Measurements from ENCODE around the gene MAP4K4. TPM values are rescaled to one million over a fixed set of nuclear protein-coding genes. Genes with fewer than 3 reads are reported as not detected.

Gene MAP4K4
- 211 and 232 TPM in 2 replicates for total RNA-seq

DNA sequence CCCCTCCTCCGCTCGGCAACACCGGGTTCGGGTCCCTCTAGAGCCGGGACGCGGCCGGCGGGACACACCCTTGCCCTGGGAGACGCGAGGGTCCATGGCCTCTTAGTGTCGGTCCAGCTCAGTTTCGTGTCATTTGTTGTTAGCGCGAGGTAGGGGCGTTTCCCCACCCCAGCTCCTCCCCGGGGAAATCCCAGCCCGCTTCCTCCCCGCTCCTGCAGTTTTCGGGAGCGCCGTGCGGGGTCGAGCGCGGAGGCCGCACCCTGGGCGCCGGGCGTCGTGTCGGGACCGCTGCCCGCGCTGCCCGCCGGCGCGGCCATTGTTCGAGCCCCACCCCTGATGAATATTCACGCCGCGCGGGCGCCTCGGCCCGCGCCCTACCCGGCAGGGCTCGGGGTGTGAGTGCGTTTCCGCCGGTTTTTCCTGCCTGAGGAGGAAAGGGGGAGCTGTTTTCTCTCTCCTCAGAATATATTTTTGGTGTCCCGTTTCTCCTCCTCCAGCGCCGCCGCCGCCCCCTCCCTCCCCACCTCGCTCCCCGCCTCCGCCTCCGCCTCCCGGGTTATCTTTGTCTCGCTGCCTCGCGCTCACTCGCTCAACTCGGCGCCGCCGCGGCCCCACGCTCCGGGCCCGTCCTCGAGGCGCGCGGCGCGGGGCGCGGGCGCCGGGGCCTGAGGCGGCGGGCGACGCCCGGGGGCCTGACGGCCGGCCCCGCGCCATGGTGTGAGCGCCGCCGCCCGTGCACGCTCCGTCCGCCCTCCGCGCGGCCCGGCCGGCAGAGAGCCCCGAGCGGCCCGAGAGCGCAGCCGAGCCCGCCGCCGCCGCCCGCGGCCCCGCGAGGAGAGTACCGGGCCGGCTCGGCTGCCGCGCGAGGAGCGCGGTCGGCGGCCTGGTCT is at the start of gene MAP4K4:
MAP4K4 (plus strand) TSS at position 584 of the 890 bp plus-strand sequence. CDS start 374 bp downstream, outside the sequence.
- ATAC-seq (ENCODE audit: low read depth) (peak; percentile 71), DNase-seq (peak; percentile 71)
- TF ChIP-seq, protein P1, sequence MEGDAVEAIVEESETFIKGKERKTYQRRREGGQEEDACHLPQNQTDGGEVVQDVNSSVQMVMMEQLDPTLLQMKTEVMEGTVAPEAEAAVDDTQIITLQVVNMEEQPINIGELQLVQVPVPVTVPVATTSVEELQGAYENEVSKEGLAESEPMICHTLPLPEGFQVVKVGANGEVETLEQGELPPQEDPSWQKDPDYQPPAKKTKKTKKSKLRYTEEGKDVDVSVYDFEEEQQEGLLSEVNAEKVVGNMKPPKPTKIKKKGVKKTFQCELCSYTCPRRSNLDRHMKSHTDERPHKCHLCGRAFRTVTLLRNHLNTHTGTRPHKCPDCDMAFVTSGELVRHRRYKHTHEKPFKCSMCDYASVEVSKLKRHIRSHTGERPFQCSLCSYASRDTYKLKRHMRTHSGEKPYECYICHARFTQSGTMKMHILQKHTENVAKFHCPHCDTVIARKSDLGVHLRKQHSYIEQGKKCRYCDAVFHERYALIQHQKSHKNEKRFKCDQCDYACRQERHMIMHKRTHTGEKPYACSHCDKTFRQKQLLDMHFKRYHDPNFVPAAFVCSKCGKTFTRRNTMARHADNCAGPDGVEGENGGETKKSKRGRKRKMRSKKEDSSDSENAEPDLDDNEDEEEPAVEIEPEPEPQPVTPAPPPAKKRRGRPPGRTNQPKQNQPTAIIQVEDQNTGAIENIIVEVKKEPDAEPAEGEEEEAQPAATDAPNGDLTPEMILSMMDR (IDR thresholded peaks at IDR 0.05), result no peak
- peaks cover 3% of the 10 kb centered on the region for H3K9me3 Mint-ChIP-seq
- peak within 1 kb of the TSS; percentile 91 for H3K27ac Mint-ChIP-seq
- intact Hi-C loops (cut with micrococcal nuclease), result loop anchor here (1.0 to 5.0 kb wide), 12 partner anchors 13 to 390 kb away; partner anchors contain the start of gene RNF149
- peak within 1 kb of the TSS; percentile 92 for H3K4me3 Mint-ChIP-seq
- peaks cover 8% of the 10 kb centered on the region for H3K4me1 Mint-ChIP-seq
- H3K27me3 Mint-ChIP-seq, result no peaks in the 10 kb centered on the region
- peaks cover 19% of the 10 kb centered on the region for H3K36me3 Mint-ChIP-seq (ENCODE audit: low read depth)
- ChIA-PET CTCF (interaction anchor here (0.7 to 2.7 kb wide), 8 partner anchors 20 to 278 kb away, joined by 3 to 8 read pairs (median 4); no protein-coding TSS in a partner anchor), POLR2A (interaction anchor here (0.5 to 7.3 kb wide), 30 partner anchors 9 to 278 kb away, joined by 3 to 106 read pairs (median 5); partner anchors contain the start of gene RFX8)

DNA sequence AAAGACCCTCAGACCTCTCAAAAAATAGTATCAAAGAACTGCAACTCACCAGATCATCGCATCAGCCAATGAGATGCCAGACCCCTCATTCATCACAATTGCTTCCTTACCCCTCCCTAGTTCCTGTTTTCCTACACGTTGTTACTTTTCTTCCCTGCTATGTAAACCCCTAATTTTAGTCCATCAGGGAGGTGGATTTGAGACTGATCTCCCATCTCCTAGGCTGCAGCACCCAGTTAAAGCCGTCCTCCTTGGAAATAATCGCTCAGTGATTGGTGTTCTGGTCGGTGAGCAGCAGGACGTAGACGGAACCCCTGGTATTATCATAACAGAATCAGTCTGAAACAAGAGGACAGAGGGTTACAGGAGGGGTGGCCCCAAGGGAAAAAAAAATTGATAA is 44.0 kb upstream of the MAP4K4 start:
- Mint-ChIP-seq H3K27me3 (no peaks in the 10 kb centered on the region), H3K9me3 (peaks cover 3% of the 10 kb centered on the region), H3K27ac (no peak overlapping the region), H3K4me3 (no peak overlapping the region), H3K4me1 (peaks cover 33% of the 10 kb centered on the region), H3K36me3 (ENCODE audit: low read depth) (no peaks in the 10 kb centered on the region)
- no peak for ATAC-seq (ENCODE audit: low read depth)
- DNase-seq, result no peak
- TF ChIP-seq, protein P1 (IDR thresholded peaks at IDR 0.05), result no peak
- intact Hi-C loops (cut with micrococcal nuclease), result loop anchor here (2.0 kb wide), 1 partner anchor 43 kb away; the partner anchor contains the start of gene MAP4K4
- POLR2A ChIA-PET, result interaction anchor here (0.6 to 1.0 kb wide), 3 partner anchors 15 to 24 kb away, joined by 3 to 10 read pairs (median 5); no protein-coding TSS in a partner anchor
- CTCF ChIA-PET, result no interaction called here

DNA sequence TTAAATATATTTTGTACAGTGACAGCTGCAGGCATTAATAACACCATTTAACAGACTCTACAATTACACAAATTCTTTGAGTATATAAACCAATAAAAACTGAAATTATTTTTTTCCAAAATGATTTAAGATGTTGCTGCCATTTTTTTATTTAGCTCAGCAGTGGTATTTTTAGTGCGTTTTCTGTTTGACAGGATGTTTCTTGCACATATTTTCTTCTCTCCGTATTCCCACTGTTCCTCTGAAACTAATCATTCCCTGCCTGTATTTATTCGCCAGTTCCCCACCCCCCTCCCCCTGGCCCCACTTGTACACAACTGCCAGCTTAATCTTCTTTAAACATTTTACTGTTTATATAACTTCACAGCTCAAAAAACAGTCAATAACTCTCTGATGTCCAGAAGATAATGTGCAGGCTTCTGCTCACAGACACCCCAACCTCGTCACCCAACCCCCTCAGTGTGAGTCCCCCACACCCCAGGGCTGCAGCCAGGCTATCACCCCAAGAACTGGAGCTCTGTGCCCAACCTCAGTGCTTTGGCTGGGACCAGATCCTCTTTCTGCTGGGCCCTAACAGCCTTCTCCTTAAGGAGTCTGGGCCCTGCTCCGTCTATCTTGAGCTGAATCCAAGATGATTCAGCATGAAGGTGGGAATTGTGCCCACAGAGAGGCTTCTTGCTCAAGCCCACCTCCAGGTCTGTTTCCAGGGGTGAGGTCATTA is 41.6 kb upstream of the MAP4K4 start:
- POLR2A ChIA-PET, result interaction anchor here (0.8 to 1.9 kb wide), 3 partner anchors 33 to 41 kb away, joined by 3 to 6 read pairs (median 3); no protein-coding TSS in a partner anchor
- intact Hi-C loops (cut with micrococcal nuclease), result loop anchor here (2.0 kb wide), 1 partner anchor 21 kb away; no protein-coding TSS in a partner anchor
- CTCF ChIA-PET, result interaction anchor here (0.8 kb wide), 1 partner anchor 172 kb away, joined by 3 read pairs; no protein-coding TSS in a partner anchor

DNA sequence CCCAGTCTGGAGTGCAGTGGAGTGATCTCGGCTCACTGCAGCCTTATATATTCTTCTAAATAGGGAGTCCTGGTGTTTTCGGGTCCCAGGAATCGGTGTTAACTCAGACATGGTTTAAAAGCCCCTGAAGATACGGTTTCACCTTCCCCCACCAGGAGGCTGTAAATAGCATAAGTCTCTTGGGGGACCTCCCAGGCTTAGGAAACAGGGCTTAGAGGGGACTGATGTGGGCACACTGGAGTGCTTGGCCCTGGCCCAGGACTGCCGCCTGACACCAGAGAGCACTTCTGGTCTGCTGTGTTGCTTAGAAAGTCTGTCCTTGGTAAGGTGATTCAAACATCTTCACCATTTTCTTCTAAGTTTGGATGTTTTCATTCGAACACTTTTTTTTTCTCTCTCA is 39.7 kb upstream of the MAP4K4 start:
- no peak overlapping the region for H3K4me3 Mint-ChIP-seq
- no peaks in the 10 kb centered on the region for H3K36me3 Mint-ChIP-seq (ENCODE audit: low read depth)
- CTCF ChIA-PET, result no interaction called here
- H3K27me3 Mint-ChIP-seq, result no peaks in the 10 kb centered on the region
- DNase-seq, result no peak
- H3K4me1 Mint-ChIP-seq, result peaks cover 8% of the 10 kb centered on the region
- intact Hi-C loops (cut with micrococcal nuclease), result loop anchor here (2.0 kb wide), 1 partner anchor 19 kb away; no protein-coding TSS in a partner anchor
- H3K27ac Mint-ChIP-seq, result no peak overlapping the region
- TF ChIP-seq, protein P1 (IDR thresholded peaks at IDR 0.05), result no peak
- POLR2A ChIA-PET, result no interaction called here
- H3K9me3 Mint-ChIP-seq, result peaks cover 3% of the 10 kb centered on the region
- no peak for ATAC-seq (ENCODE audit: low read depth)

More for the DNA sequence above, 41.6 kb upstream of the MAP4K4 start:
- Mint-ChIP-seq H3K27ac (peak overlapping the region; percentile 41), H3K4me3 (no peak overlapping the region), H3K4me1 (peaks cover 26% of the 10 kb centered on the region), H3K36me3 (ENCODE audit: low read depth) (no peaks in the 10 kb centered on the region), H3K9me3 (peaks cover 3% of the 10 kb centered on the region), H3K27me3 (no peaks in the 10 kb centered on the region)
- TF ChIP-seq, protein P1 (IDR thresholded peaks at IDR 0.05), result no peak
- DNase-seq (no peak), ATAC-seq (ENCODE audit: low read depth) (no peak)
